ENCODE results near the gene KATNBL1.

DNA sequence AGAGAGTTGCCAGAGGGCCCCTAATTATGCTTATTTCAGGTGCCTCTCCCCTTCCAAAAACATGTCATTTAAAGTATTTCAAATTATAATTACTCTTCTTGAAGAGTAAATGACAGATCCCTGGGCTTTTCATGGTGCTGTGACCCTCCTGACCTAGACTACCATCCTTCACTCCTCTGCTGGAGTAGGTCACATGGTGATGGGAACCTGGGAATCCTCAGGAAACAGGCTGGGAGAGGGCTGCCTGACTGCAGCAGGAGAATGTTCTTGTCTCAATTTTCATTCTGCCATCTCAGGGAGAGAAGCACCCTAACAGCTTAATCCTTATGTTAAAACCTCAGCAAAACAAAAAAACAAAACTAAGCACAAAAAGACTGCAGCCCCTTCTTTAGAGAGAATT lies 83.4 kb downstream of the KATNBL1 start:
- no peak for TF ChIP-seq ARNTL (CRISPR knock-in tag; IDR thresholded peaks at IDR 0.05; ENCODE audit: borderline replicate concordance, low read depth)
- TF ChIP-seq, protein P1, sequence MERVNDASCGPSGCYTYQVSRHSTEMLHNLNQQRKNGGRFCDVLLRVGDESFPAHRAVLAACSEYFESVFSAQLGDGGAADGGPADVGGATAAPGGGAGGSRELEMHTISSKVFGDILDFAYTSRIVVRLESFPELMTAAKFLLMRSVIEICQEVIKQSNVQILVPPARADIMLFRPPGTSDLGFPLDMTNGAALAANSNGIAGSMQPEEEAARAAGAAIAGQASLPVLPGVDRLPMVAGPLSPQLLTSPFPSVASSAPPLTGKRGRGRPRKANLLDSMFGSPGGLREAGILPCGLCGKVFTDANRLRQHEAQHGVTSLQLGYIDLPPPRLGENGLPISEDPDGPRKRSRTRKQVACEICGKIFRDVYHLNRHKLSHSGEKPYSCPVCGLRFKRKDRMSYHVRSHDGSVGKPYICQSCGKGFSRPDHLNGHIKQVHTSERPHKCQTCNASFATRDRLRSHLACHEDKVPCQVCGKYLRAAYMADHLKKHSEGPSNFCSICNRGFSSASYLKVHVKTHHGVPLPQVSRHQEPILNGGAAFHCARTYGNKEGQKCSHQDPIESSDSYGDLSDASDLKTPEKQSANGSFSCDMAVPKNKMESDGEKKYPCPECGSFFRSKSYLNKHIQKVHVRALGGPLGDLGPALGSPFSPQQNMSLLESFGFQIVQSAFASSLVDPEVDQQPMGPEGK (CRISPR knock-in tag; IDR thresholded peaks at IDR 0.05; ENCODE audit: borderline replicate concordance) = no peak
- no peak for TF ChIP-seq OSR1 (CRISPR knock-in tag; IDR thresholded peaks at IDR 0.05)
- no peak for TF ChIP-seq GLIS3 (CRISPR knock-in tag; IDR thresholded peaks at IDR 0.05)
- TF ChIP-seq BACH2 (CRISPR knock-in tag; IDR thresholded peaks at IDR 0.05; ENCODE audit: borderline replicate concordance) = no peak
